K562 (cell line): ENCODE results near the gene TEX14. TPM values are rescaled to one million over a fixed set of nuclear protein-coding genes. Genes with fewer than 3 reads are reported as not detected.

Experiments
- ATF1 ChIP-seq, 2 experiments: fragments of 450-650 bp in 1 of 2; IDR thresholded peaks; 2 replicates each; pipeline ENCODE4 v1.6.1; 2016; ENCODE audit warnings: missing compliant biosample characterization in 1 of 2, missing genetic modification characterization in 1 of 2
- ATF7 ChIP-seq: fragments of 450-650 bp; IDR thresholded peaks from 2 replicates; pipeline ENCODE4 v1.7.1; 2014; ENCODE audit warnings: mild to moderate bottlenecking, moderate library complexity
- BRCA1 ChIP-seq, 2 experiments: fragments of 450-650 bp in 1 of 2; sonication (generic) in 1 of 2; formaldehyde crosslinking in 1 of 2; IDR thresholded peaks; 2 replicates each; pipeline versions ENCODE4 v1.5.0 to v1.6.1; 2017 to 2020; ENCODE audit warnings: mild to moderate bottlenecking in 1 of 2, missing genetic modification reagents in 1 of 2
- CAMTA2 ChIP-seq: fragments of 250-450 bp; sonication (Bioruptor Pico); conservative IDR thresholded peaks from 2 replicates; pipeline ENCODE4 v1.5.1; 2022
- CREB1 ChIP-seq, 2 experiments: sonication (generic) in 1 of 2; formaldehyde crosslinking in 1 of 2; IDR thresholded peaks; 2 replicates each; pipeline versions ENCODE4 v1.6.1 to v1.8.0; 2012 to 2022; ENCODE audit warnings: inconsistent platforms in 1 of 2, mild to moderate bottlenecking in 1 of 2, missing genetic modification reagents in 1 of 2, moderate library complexity in 1 of 2
- DMBX1 ChIP-seq: fragments of 250-450 bp; sonication (Bioruptor Pico); IDR thresholded peaks from 2 replicates; pipeline ENCODE4 v1.8.0; 2022; ENCODE audit warnings: inconsistent platforms, mild to moderate bottlenecking, moderate library complexity, borderline replicate concordance
- FOS ChIP-seq: IDR thresholded peaks from 3 replicates; pipeline ENCODE4 v1.6.1; 2011; ENCODE audit not compliant: insufficient read length; ENCODE audit errors: extremely low read depth
- FOXA3 ChIP-seq, 2 experiments: fragments of 450-650 bp in 1 of 2; sonication (generic) in 1 of 2; formaldehyde crosslinking; IDR thresholded peaks in 1 of 2; conservative IDR thresholded peaks in 1 of 2; 2 replicates each; pipeline versions ENCODE4 v1.4.0 to v1.8.0; 2020 to 2022; ENCODE audit warnings: mild to moderate bottlenecking in 2 of 2, missing genetic modification reagents in 1 of 2
- NBN ChIP-seq: fragments of 450-650 bp; IDR thresholded peaks from 2 replicates; pipeline ENCODE4 v1.6.1; 2016; ENCODE audit warnings: low read depth, mild to moderate bottlenecking
- NFRKB ChIP-seq: fragments of 450-650 bp; IDR thresholded peaks from 2 replicates; pipeline ENCODE4 v1.6.1; 2016; ENCODE audit warnings: low read depth
- NR1H2 ChIP-seq: sonication (generic); formaldehyde crosslinking; IDR thresholded peaks from 2 replicates; pipeline ENCODE4 v1.4.0; 2020; ENCODE audit warnings: mild to moderate bottlenecking, missing genetic modification reagents
- RFX5 ChIP-seq: IDR thresholded peaks from 2 replicates; pipeline ENCODE4 v1.6.1; 2011; ENCODE audit warnings: low read depth, mild to moderate bottlenecking, improper control_type of control experiment, low read length
- SRSF9 ChIP-seq: fragments of 200-400 bp; formaldehyde crosslinking; IDR thresholded peaks from 2 replicates; pipeline ENCODE4 v1.6.1; 2017; ENCODE audit warnings: low read depth, low read length, borderline replicate concordance
- TARDBP ChIP-seq: fragments of 450-650 bp; IDR thresholded peaks from 2 replicates; pipeline ENCODE4 v1.6.1; 2016
- TCF7 ChIP-seq: sonication (generic); IDR thresholded peaks from 2 replicates; pipeline ENCODE4 v1.6.1; 2016; ENCODE audit warnings: antibody characterized with exemption, borderline replicate concordance
- TCF7L2 ChIP-seq: fragments of 150-350 bp; IDR thresholded peaks from 2 replicates; pipeline ENCODE4 v1.6.1; 2016; ENCODE audit warnings: low read depth, mild to moderate bottlenecking, low read length, moderate library complexity
- TOE1 ChIP-seq, 2 experiments: fragments of 450-650 bp in 1 of 2; sonication (generic) in 1 of 2; formaldehyde crosslinking in 1 of 2; IDR thresholded peaks; 2 replicates each; pipeline versions ENCODE4 v1.7.1 to v1.8.0; 2016 to 2022; ENCODE audit warnings: borderline replicate concordance in 2 of 2, mild to moderate bottlenecking in 2 of 2, antibody characterized with exemption in 1 of 2, inconsistent platforms in 1 of 2, low read depth in 1 of 2, missing genetic modification reagents in 1 of 2, moderate library complexity in 1 of 2
- TRIM24 ChIP-seq, 2 experiments: fragments of 450-650 bp; IDR thresholded peaks; 2 replicates each; pipeline ENCODE4 v1.6.1; 2016
- YBX1 ChIP-seq: fragments of 450-650 bp; IDR thresholded peaks from 2 replicates; pipeline ENCODE4 v1.7.1; 2016; ENCODE audit warnings: mild to moderate bottlenecking
- ZBTB1 ChIP-seq: sonication (generic); formaldehyde crosslinking; IDR thresholded peaks from 2 replicates; pipeline ENCODE4 v1.8.1; 2023; ENCODE audit warnings: missing genetic modification reagents, low read depth, mild to moderate bottlenecking, borderline replicate concordance
- ZC3H11A ChIP-seq: IDR thresholded peaks from 2 replicates; pipeline ENCODE4 v1.6.1; 2012; ENCODE audit warnings: low read depth, low read length, improper control_type of control experiment
- ZEB2 ChIP-seq: fragments of 450-650 bp; IDR thresholded peaks from 2 replicates; pipeline ENCODE4 v1.6.1; 2016
- ZNF717 ChIP-seq: fragments of 250-450 bp; sonication (Bioruptor Pico); IDR thresholded peaks from 2 replicates; pipeline ENCODE4 v1.5.0; 2021
- ZNF766 ChIP-seq: fragments of 200-800 bp; sonication (Bioruptor generic); conservative IDR thresholded peaks from 2 replicates; pipeline ENCODE4 v1.6.1; 2016; ENCODE audit warnings: missing genetic modification characterization, missing compliant biosample characterization
- polyA plus RNA-seq, 8 experiments: library from polyadenylated mRNA; depleted of rRNA in 4 of 8; stranded (reverse) in 5 of 8; unstranded in 3 of 8; fragments of >200 nt; fragmentation: Nextera tagmentation in 2 of 8; fragmentation: Illumina TruSeq in 1 of 8; extraction: Ambion mirVana in 2 of 8; extraction: Trizol in 1 of 8; gene quantifications; 2 replicates each; pipeline versions ENCODE4 v1.2.1 to v1.2.3, GENCODE V29; 2011 to 2014; ENCODE audit warnings: inconsistent platforms in 1 of 8, missing spikeins in 1 of 8
- total RNA-seq, 7 experiments: library from RNA; depleted of rRNA in 6 of 7; stranded (reverse); fragments of >200 nt in 6 of 7; fragmentation: Illumina TruSeq in 2 of 7; extraction: Trizol in 2 of 7; gene quantifications; 2 replicates each; pipeline versions ENCODE4 v1.2.1 to v1.2.3, GENCODE V29; 2011 to 2021; ENCODE audit warnings: low replicate concordance in 1 of 7
- TF ChIP-seq, protein P1 (sequence below): sonication (generic); formaldehyde crosslinking; IDR thresholded peaks from 2 replicates; pipeline ENCODE4 v1.8.1; 2023; ENCODE audit warnings: mild to moderate bottlenecking, missing genetic modification reagents
- TF ChIP-seq, protein P2 (sequence below): fragments of 450-650 bp; IDR thresholded peaks from 2 replicates; pipeline ENCODE4 v1.6.1; 2016; ENCODE audit warnings: antibody characterized with exemption

TEX14 gene
- total and polyA plus RNA-seq, 9 of the 15 experiments (the other 6 are each of a cell fraction or from before 2014, with no cell fraction given): 0.05 to 0.12 (median 0.09) TPM; not detected in 1

DNA sequence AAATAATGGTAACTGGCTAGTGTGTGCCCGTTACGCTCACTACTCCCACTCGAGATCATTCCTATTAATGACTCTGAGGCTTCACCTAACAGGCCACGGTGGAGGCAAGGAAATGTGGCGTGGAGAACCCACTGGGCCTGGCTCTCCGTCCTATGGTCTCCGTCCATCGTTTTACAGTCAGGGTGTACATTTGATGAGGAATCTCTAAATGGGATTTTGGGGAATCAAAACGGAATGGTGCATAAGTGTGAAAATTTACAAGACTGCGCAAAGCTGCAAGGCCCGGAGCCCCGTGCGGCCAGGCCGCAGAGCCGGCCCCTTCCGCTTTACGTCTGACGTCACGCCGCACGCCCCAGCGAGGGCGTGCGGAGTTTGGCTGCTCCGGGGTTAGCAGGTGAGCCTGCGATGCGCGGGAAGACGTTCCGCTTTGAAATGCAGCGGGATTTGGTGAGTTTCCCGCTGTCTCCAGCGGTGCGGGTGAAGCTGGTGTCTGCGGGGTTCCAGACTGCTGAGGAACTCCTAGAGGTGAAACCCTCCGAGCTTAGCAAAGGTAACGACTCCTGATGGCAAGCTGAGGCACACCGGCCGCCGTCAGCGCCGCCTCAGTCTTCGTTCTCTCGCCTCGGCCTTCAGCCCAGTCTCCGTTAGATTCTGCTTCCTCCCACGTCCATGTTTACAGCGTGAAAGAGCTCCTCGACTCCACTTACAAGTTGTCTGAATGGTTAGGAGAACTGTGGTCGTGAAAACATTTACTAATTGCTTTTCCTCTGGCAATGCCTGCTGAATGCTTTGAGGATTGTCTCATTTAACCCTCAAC is 602 bp upstream of the TEX14 start, which contains the start of gene RAD51C (continued):
- TF ChIP-seq YBX1 (no peak), TARDBP (peak; percentile 5; the same call in 1 of the 2 replicates), NR1H2 (CRISPR knock-in tag) (0 out of 2 replicates have a peak, but pooled peaks have one; percentile 31), ATF1 (CRISPR knock-in tag; IDR thresholded peaks at IDR 0.05) (peak; percentile 72), ATF1 (tag; IDR thresholded peaks at IDR 0.05) (peak; percentile 97), BRCA1 (IDR thresholded peaks at IDR 0.05) (no peak), BRCA1 (CRISPR knock-in tag; IDR thresholded peaks at IDR 0.05) (no peak), FOS (no peak), TRIM24 (IDR thresholded peaks at IDR 0.05) (peak in 1 of 2 experiments; percentile 71; a peak in 2 of 4 replicates), NFRKB (peak; percentile 87), DMBX1 (CRISPR knock-in tag) (peak; percentile 85; the same call in 1 of the 2 replicates), ZC3H11A (no peak), CREB1 (IDR thresholded peaks at IDR 0.05) (peak; percentile 79), CREB1 (CRISPR knock-in tag; IDR thresholded peaks at IDR 0.05) (peak; percentile 92), CAMTA2 (no peak), TCF7 (0 out of 2 replicates have a peak, but pooled peaks have one; percentile 42), ATF7 (peak; percentile 95), SRSF9 (no peak), FOXA3 (CRISPR knock-in tag; conservative IDR thresholded peaks at IDR 0.05 in 1 of 2, IDR thresholded peaks at IDR 0.05 in 1 of 2) (0 out of 4 replicates have a peak, but pooled peaks of 1 of the 2 experiments have one; percentile 52), NBN (peak; percentile 50; the same call in 1 of the 2 replicates), TCF7L2 (no peak), RFX5 (no peak), ZEB2 (no peak), ZNF717 (no peak), ZBTB1 (CRISPR knock-in tag) (peak; percentile 80; the same call in 1 of the 2 replicates), TOE1 (IDR thresholded peaks at IDR 0.05; ENCODE audit: borderline replicate concordance) (0 out of 2 replicates have a peak, but pooled peaks have one; percentile 36), TOE1 (CRISPR knock-in tag; IDR thresholded peaks at IDR 0.05; ENCODE audit: borderline replicate concordance, low read depth) (no peak), ZNF766 (peak; percentile 80; the same call in 1 of the 2 replicates)
- TF ChIP-seq, protein P1, sequence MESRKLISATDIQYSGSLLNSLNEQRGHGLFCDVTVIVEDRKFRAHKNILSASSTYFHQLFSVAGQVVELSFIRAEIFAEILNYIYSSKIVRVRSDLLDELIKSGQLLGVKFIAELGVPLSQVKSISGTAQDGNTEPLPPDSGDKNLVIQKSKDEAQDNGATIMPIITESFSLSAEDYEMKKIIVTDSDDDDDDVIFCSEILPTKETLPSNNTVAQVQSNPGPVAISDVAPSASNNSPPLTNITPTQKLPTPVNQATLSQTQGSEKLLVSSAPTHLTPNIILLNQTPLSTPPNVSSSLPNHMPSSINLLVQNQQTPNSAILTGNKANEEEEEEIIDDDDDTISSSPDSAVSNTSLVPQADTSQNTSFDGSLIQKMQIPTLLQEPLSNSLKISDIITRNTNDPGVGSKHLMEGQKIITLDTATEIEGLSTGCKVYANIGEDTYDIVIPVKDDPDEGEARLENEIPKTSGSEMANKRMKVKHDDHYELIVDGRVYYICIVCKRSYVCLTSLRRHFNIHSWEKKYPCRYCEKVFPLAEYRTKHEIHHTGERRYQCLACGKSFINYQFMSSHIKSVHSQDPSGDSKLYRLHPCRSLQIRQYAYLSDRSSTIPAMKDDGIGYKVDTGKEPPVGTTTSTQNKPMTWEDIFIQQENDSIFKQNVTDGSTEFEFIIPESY (CRISPR knock-in tag): peak; percentile 81
- TF ChIP-seq, protein P2, sequence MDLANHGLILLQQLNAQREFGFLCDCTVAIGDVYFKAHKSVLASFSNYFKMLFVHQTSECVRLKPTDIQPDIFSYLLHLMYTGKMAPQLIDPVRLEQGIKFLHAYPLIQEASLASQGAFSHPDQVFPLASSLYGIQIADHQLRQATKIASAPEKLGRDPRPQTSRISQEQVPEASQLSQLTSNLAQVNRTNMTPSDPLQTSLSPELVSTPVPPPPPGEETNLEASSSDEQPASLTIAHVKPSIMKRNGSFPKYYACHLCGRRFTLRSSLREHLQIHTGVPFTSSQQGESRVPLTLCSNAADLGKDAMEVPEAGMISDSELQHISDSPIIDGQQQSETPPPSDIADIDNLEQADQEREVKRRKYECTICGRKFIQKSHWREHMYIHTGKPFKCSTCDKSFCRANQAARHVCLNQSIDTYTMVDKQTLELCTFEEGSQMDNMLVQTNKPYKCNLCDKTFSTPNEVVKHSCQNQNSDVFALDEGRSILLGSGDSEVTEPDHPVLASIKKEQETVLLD: peak; percentile 96
